Glutamatergic neuron (in vitro differentiated cells): ENCODE results near the gene ZFAND3. TPM values are rescaled to one million over a fixed set of nuclear protein-coding genes. Genes with fewer than 3 reads are reported as not detected.

Experiments used
- DNase-seq: peaks from one replicate; pipeline ENCODE4 v3.0.0; 2022
- H3K27ac Mint-ChIP-seq: one replicate; pipeline ENCODE4 v1.8.0; 2020; ENCODE audit warnings: mild to moderate bottlenecking, mixed read lengths, inconsistent platforms; ENCODE audit not compliant: unreplicated experiment
- H3K27me3 Mint-ChIP-seq: one replicate; pipeline ENCODE4 v1.8.0; 2020; ENCODE audit warnings: mild to moderate bottlenecking, moderate library complexity, mixed read lengths, inconsistent platforms; ENCODE audit not compliant: unreplicated experiment
- H3K36me3 Mint-ChIP-seq: one replicate; pipeline ENCODE4 v1.8.0; 2020; ENCODE audit warnings: mild to moderate bottlenecking, mixed read lengths, inconsistent platforms; ENCODE audit not compliant: unreplicated experiment
- H3K4me1 Mint-ChIP-seq: one replicate; pipeline ENCODE4 v1.8.0; 2020; ENCODE audit warnings: mild to moderate bottlenecking, low read depth, mixed read lengths, inconsistent platforms; ENCODE audit not compliant: unreplicated experiment
- H3K4me3 Mint-ChIP-seq: one replicate; pipeline ENCODE4 v1.8.0; 2020; ENCODE audit warnings: mild to moderate bottlenecking, mixed read lengths, inconsistent platforms; ENCODE audit not compliant: unreplicated experiment
- H3K9me3 Mint-ChIP-seq: one replicate; pipeline ENCODE4 v1.8.0; 2020; ENCODE audit warnings: mild to moderate bottlenecking, moderate library complexity, mixed read lengths, inconsistent platforms; ENCODE audit not compliant: unreplicated experiment
- CTCF ChIP-seq: fragments of 200-600 bp; sonication (generic); IDR thresholded peaks from one replicate; pipeline ENCODE4 v1.5.0; 2021; ENCODE audit not compliant: partially characterized antibody, unreplicated experiment
- total RNA-seq: library from RNA; stranded (reverse); fragmentation: NEBNext Ultra II Directional; extraction: Animal tissue kit (Norgen Biotek cat#: 25700); gene quantifications from one replicate; pipeline ENCODE4 v1.2.1, GENCODE V29; 2021; ENCODE audit not compliant: unreplicated experiment

The ZFAND3 gene
- total RNA-seq, 1 donor from 2014 or later, result 115 TPM

- TF ChIP-seq CTCF, result no peak
- Mint-ChIP-seq H3K27ac (no peak overlapping the region), H3K27me3 (peaks cover 3% of the 10 kb centered on the region), H3K9me3 (no peaks in the 10 kb centered on the region), H3K4me3 (no peak overlapping the region), H3K4me1 (peaks cover 9% of the 10 kb centered on the region), H3K36me3 (peaks cover 4% of the 10 kb centered on the region)
- DNase-seq, result no peak
These were observed 96.6 kb downstream of the ZFAND3 start for GRCh38 chr6:37916149-37916548.

- no peak overlapping the region for H3K27ac Mint-ChIP-seq
- no peak for TF ChIP-seq CTCF
These were observed 97.1 kb downstream of the ZFAND3 start for GRCh38 chr6:37916675-37917074.

GRCh38 chr6:37917566-37917965 is 98.0 kb downstream of the ZFAND3 start:
- DNase-seq, result no peak
- Mint-ChIP-seq H3K4me3 (no peak overlapping the region), H3K9me3 (no peaks in the 10 kb centered on the region), H3K4me1 (peaks cover 9% of the 10 kb centered on the region), H3K36me3 (peaks cover 4% of the 10 kb centered on the region), H3K27ac (no peak overlapping the region), H3K27me3 (no peaks in the 10 kb centered on the region)
- TF ChIP-seq CTCF, result no peak

More at GRCh38 chr6:37916675-37917074, 97.1 kb downstream of the ZFAND3 start:
- H3K4me3 Mint-ChIP-seq, result no peak overlapping the region
- no peak for DNase-seq
- H3K4me1 Mint-ChIP-seq, result peaks cover 9% of the 10 kb centered on the region
- no peaks in the 10 kb centered on the region for H3K9me3 Mint-ChIP-seq
- H3K27me3 Mint-ChIP-seq, result peaks cover 2% of the 10 kb centered on the region
- peaks cover 4% of the 10 kb centered on the region for H3K36me3 Mint-ChIP-seq

- H3K4me1 Mint-ChIP-seq, result peaks cover 9% of the 10 kb centered on the region
- DNase-seq, result no peak
- no peak for TF ChIP-seq CTCF
- no peaks in the 10 kb centered on the region for H3K9me3 Mint-ChIP-seq
- H3K4me3 Mint-ChIP-seq, result no peak overlapping the region
- H3K36me3 Mint-ChIP-seq, result no peaks in the 10 kb centered on the region
- H3K27ac Mint-ChIP-seq, result no peak overlapping the region
- H3K27me3 Mint-ChIP-seq, result no peaks in the 10 kb centered on the region
These were observed 100.1 kb downstream of the ZFAND3 start for GRCh38 chr6:37919417-37920157.

GRCh38 chr6:37920667-37921066 is 101.1 kb downstream of the ZFAND3 start:
- no peak overlapping the region for H3K4me3 Mint-ChIP-seq
- H3K27me3 Mint-ChIP-seq, result no peaks in the 10 kb centered on the region
- TF ChIP-seq CTCF, result no peak
- no peaks in the 10 kb centered on the region for H3K36me3 Mint-ChIP-seq
- peaks cover 9% of the 10 kb centered on the region for H3K4me1 Mint-ChIP-seq
- H3K27ac Mint-ChIP-seq, result peak overlapping the region; percentile 24
- DNase-seq, result no peak
- peaks cover under 1% of the 10 kb centered on the region for H3K9me3 Mint-ChIP-seq
